Subcutaneous adipose tissue (tissue), 4 donors: ENCODE results near the gene TLR1. TPM values are rescaled to one million over a fixed set of nuclear protein-coding genes. Genes with fewer than 3 reads are reported as not detected.

Source experiments
- small RNA-seq: library from RNA; depleted of rRNA; stranded (forward); fragments of <200 nt; gene quantifications from one replicate; pipeline ENCODE3, GENCODE V24; 2016
- total RNA-seq, 4 donors: library from RNA; depleted of rRNA; stranded (reverse); fragments of >200 nt; gene quantifications; one replicate each; pipeline ENCODE4 v1.1.0, GENCODE V29; 2016
- TF ChIP-seq, protein P1 (sequence below): fragments of 450-650 bp; IDR thresholded peaks from one replicate; pipeline ENCODE4 v1.5.1; 2016; ENCODE audit warnings: low read depth, mild to moderate bottlenecking, control low read depth, antibody characterized with exemption, moderate library complexity

TLR1 gene
- total RNA-seq, 4 donors from 2014 or later: 8.1 to 70.2 (median 32.1) TPM

DNA sequence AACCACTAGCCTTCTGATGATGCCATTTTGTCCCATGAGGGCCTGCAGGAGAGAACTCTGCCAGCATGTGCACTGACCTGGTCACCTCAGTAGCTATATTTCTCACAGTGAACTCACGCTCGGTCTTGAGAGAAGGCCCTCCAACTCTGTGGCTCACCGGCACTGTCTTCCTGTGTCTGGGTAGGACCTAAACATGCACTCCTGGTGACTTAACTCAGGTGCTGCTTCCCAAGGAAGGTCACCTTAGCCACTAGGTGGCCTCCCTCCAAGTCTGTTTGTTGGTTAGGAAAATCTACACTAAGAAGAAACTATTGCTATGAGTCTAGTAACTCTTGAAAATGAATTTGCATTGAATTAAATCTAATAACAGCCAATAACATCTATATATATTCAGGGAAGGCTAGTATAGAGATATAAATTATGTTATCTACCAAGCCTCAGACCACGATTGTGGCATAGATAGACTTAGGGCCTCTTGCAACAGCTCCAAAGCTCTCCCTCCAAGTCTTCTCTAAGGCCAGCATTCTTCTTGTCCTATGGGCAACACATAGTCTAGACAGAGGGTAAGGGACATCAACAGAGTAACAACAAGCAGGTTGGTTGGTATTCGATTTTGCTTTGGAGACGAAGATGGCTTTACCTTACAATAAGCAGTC is 46.5 kb downstream of the TLR1 start:
- TF ChIP-seq, protein P1, sequence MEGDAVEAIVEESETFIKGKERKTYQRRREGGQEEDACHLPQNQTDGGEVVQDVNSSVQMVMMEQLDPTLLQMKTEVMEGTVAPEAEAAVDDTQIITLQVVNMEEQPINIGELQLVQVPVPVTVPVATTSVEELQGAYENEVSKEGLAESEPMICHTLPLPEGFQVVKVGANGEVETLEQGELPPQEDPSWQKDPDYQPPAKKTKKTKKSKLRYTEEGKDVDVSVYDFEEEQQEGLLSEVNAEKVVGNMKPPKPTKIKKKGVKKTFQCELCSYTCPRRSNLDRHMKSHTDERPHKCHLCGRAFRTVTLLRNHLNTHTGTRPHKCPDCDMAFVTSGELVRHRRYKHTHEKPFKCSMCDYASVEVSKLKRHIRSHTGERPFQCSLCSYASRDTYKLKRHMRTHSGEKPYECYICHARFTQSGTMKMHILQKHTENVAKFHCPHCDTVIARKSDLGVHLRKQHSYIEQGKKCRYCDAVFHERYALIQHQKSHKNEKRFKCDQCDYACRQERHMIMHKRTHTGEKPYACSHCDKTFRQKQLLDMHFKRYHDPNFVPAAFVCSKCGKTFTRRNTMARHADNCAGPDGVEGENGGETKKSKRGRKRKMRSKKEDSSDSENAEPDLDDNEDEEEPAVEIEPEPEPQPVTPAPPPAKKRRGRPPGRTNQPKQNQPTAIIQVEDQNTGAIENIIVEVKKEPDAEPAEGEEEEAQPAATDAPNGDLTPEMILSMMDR: no peak

DNA sequence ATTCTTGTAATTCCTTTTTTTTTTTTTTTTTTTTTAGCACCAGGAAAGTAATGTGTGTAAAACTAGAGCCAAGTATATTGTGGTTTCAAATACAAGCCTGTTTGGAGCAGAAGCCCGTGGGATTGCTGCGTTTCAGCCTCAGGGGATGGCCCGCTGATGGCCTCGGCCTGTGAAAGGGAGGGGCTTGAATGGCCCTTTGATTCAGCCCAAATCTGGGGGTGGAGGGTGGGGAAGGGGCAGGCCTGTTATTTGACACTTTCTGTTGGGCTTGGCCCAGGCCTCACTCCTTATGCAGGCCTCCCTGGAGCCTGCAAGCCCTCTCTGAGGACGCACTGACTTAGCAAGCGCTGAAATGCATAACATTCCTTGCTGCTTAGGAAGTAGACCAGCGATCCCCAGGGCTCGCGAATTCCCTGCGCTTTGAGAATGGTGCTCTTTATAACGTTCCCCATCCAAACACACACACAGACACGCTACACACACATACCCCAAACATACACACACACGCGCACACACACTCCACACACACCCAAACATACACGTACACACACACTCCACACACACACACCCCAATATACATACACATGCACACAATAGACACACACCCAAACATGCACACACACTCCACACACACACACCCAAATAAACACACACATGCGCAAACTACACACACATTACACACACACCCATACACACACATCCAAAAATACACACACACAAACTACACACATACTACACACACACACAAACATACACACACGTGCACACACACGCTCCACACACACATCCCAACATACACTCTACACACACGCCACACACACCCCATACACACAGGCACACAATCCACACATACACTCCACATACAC is 51.4 kb downstream of the TLR1 start:
- TF ChIP-seq, protein P1: no peak

DNA sequence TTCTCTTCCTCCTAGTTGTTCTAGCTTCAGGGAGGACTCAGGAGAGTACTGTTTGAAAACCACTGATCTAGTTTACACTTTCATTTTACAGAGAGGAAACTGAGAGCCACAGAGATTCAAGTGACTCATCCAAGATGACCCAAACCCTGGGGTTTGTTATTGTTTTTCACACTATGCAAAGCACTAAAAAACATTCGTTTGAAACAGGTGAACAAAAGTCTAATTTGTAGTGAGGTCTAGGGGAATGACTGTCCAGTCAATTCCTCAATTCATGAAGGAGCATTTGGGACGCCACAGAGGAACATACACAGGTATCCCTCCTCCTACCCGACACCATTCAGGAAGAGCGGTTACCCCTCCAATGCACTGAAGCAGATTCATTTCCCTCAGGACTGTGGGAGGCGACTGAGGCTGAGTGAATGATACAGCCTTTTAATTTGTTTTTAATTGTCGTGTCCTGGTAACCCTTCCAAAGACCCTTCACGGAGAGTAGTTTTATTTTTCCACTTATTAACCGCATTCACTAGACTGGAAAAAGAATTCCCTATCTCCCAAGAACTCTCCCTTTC is 52.1 kb downstream of the TLR1 start:
- TF ChIP-seq, protein P1: no peak

DNA sequence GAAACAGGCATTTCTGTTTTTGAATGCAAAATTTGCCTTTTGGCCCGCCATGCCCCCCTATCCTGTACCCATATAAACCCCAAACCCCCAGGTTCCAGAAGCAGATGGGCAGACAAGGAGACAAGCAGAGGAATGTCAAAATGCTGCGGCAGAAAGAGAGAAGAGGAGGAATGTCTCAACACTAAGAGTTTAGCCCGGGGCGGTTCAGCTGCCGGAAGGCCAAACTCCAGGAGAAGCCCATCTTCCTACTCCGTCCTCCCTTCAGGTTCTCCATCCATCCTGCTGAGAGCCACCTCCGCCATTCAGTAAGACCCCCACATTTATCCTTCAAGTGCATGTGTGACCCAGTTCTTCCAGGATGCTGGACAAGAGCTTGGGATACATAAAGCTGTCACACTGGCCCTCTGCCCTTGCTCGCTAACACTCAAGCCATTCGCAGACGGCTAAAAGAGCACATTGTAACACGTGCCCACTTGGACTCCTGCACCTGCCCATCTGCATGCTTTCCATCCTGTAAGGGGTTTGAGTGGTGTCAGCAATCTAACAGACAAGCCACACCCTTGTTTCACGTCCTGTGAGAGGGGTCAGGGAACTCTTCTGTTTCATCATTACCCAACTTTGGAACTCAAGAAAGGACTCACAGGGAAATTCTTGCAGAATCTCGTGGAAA is 53.1 kb downstream of the TLR1 start:
- TF ChIP-seq, protein P1: no peak

DNA sequence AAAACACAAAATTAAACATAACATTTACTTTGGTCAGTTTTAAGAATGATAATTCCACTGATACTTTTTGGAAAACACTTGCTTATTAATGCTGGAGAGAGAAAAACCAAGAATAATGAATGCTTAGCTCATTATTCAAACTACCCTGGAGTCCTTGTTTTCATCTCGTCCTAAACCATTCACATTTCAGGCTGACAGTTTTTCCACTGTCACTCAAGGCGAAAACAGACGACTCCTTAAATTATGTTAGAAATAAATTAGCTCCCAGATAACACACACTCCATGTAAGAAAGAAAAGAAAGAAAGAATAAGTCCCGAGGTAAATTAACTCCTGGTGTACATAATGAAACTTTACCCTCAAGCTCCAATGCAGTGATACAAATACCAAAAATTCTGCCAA is 55.3 kb downstream of the TLR1 start:
- TF ChIP-seq, protein P1: no peak

DNA sequence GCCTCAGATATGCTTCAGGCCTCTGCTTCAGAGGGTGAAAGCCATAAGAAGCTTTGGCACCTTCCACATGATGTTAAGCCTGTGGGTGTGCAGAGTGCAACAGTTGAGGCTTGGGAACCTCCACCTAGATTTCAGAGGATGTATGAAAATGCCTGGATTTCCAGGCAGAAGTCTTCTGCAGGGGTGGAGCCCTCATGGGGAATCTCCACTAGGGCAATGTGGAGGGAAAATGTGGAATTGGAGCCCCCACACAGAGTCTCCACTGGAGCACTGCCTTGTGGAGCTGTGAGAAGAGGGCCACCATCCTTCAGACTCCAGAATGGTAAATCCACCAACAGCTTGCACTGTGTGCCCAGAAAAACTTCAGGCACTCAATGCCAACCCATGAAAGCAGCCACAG is 57.0 kb downstream of the TLR1 start:
- TF ChIP-seq, protein P1: no peak

Small RNA genes within 50 kb of the gene (small RNA-seq; reads per million reads assigned to genes)
- gene RNA5SP158: not detected

Other genes with a start within 250 kb of the TLR1 start
- 10 to 100 TPM; 46.0 to 73.1 (median 54.7) TPM for gene KLF3, start 140.6 kb downstream of the TLR1 start, total RNA-seq
- 1 to 10 TPM in 1 of 4 donors, under 1 TPM in 2, not detected in 1; 0.34 to 2.1 (median 0.44) TPM for gene TLR10, start 21.8 kb downstream of the TLR1 start, total RNA-seq
- gene TLR6, start 52.0 kb upstream of the TLR1 start, total RNA-seq: 10 to 100 TPM in 3 of 4 donors, 1 to 10 TPM in 1; 4.7 to 19.2 (median 10.7) TPM
- 100 to 1,000 TPM in 3 of 4 donors, 10 to 100 TPM in 1; 87.4 to 164 (median 109) TPM for gene FAM114A1, start 63.0 kb upstream of the TLR1 start, total RNA-seq
- 1 to 10 TPM in 1 of 4 donors, under 1 TPM in 1, not detected in 2; 0.49 to 1.0 TPM for gene TMEM156, start 227.6 kb upstream of the TLR1 start, total RNA-seq